Mucosa of gallbladder (tissue), 1 donor: ENCODE data around the gene ULK4. TPM values are rescaled to one million over a fixed set of nuclear protein-coding genes. Genes with fewer than 3 reads are reported as not detected.

Experiments used
- DNase-seq: peaks from one replicate; pipeline ENCODE4 v3.0.0-alpha.2; 2020; ENCODE audit warnings: low spot score
- total RNA-seq: library from RNA; stranded (reverse); gene quantifications from one replicate; pipeline ENCODE4 v1.2.1, GENCODE V29; 2021
- donor health status: DM: no; HTN: no; CAD: no.

ULK4 gene
- total RNA-seq, 1 donor from 2014 or later: 9.8 TPM

- DNase-seq: no peak
These were observed 738.2 kb downstream of the ULK4 start for GRCh38 chr3:41223691-41224090.

GRCh38 chr3:41223078-41223477, 738.8 kb downstream of the ULK4 start:
- DNase-seq: no peak

GRCh38 chr3:41222501-41222900, 739.4 kb downstream of the ULK4 start:
- no peak for DNase-seq

GRCh38 chr3:41222012-41222411, 739.9 kb downstream of the ULK4 start:
- DNase-seq: no peak

- DNase-seq: no peak
These were observed 740.8 kb downstream of the ULK4 start for GRCh38 chr3:41220906-41221677.

- DNase-seq: no peak
These were observed 742.5 kb downstream of the ULK4 start for GRCh38 chr3:41219424-41219823.

GRCh38 chr3:41216993-41217392, 744.9 kb downstream of the ULK4 start:
- DNase-seq: no peak

GRCh38 chr3:41216422-41216821, 745.5 kb downstream of the ULK4 start:
- no peak for DNase-seq

- DNase-seq: no peak
These were observed 748.3 kb downstream of the ULK4 start for GRCh38 chr3:41213588-41213987.

GRCh38 chr3:41212088-41212487, 749.8 kb downstream of the ULK4 start:
- DNase-seq: no peak

- DNase-seq: no peak
These were observed 750.9 kb downstream of the ULK4 start for GRCh38 chr3:41210966-41211365.

GRCh38 chr3:41209646-41210045, 752.3 kb downstream of the ULK4 start:
- no peak for DNase-seq

- DNase-seq: peak; percentile 12
These were observed 753.2 kb downstream of the ULK4 start for GRCh38 chr3:41208507-41209220.

- no peak for DNase-seq
These were observed 754.5 kb downstream of the ULK4 start for GRCh38 chr3:41207355-41207754.

GRCh38 chr3:41205591-41205990, 756.3 kb downstream of the ULK4 start:
- no peak for DNase-seq

- no peak for DNase-seq
These were observed 757.5 kb downstream of the ULK4 start for GRCh38 chr3:41204369-41204768.

GRCh38 chr3:41202834-41203345, 759.0 kb downstream of the ULK4 start:
- no peak for DNase-seq

GRCh38 chr3:41202075-41202833, 759.6 kb downstream of the ULK4 start:
- no peak for DNase-seq

GRCh38 chr3:41200669-41201021, 761.3 kb downstream of the ULK4 start:
- peak; percentile 13 for DNase-seq

- peak; percentile 19 for DNase-seq
These were observed 761.8 kb downstream of the ULK4 start for GRCh38 chr3:41199866-41200668.
